Activated naive CD8-positive, alpha-beta T cell treated with anti-CD3 and anti-CD28 coated beads, Interleukin-2, amount 10 ng/mL, durations not matched to agents 7 days and 5 days (primary cell): ENCODE data around the gene ROBO2. TPM values are rescaled to one million over a fixed set of nuclear protein-coding genes. Genes with fewer than 3 reads are reported as not detected.
"Not testable (repeated sequence)": the region's sequence is repeated elsewhere in the genome, so short reads cannot be mapped to it uniquely, and the experiment has no call there.

Experiments used
- ATAC-seq: fragments of 150-1000 bp; cut with Tn5 transposase; one replicate; pipeline ENCODE4 v1.10.0; 2021; ENCODE audit warnings: low read depth, moderate library complexity
- POLR2A ChIA-PET: fragments of 350-600 bp; sonication (Branson Sonifier 250); formaldehyde crosslinking; loops from one replicate; lab custom pipeline; 2021; ENCODE audit warnings: antibody characterized with exemption; lab: Charles Lee
- DNase-seq: peaks from one replicate; pipeline ENCODE4 v3.0.0; 2021
- H3K27ac Mint-ChIP-seq: one replicate; pipeline ENCODE4 v1.8.0; 2022; ENCODE audit warnings: mild to moderate bottlenecking, mixed read lengths
- H3K27me3 Mint-ChIP-seq: one replicate; pipeline ENCODE4 v1.8.0; 2022; ENCODE audit warnings: mild to moderate bottlenecking, moderate library complexity, mixed read lengths
- H3K36me3 Mint-ChIP-seq: one replicate; pipeline ENCODE4 v1.8.0; 2021; ENCODE audit warnings: mild to moderate bottlenecking, mixed read lengths
- H3K4me1 Mint-ChIP-seq: one replicate; pipeline ENCODE4 v1.8.0; 2021; ENCODE audit warnings: mixed read lengths
- H3K4me3 Mint-ChIP-seq: one replicate; pipeline ENCODE4 v1.8.0; 2022; ENCODE audit warnings: mild to moderate bottlenecking, moderate library complexity, mixed read lengths
- H3K9me3 Mint-ChIP-seq: one replicate; pipeline ENCODE4 v1.8.0; 2021; ENCODE audit warnings: mixed read lengths
- total RNA-seq, 2 experiments: library from RNA; stranded (reverse); gene quantifications; one replicate each; pipeline ENCODE4 v1.2.3, GENCODE V29; 2021

Gene ROBO2
- total RNA-seq, 2 experiments from 2014 or later: not detected

GRCh38 chr3:77376511-77376910 is 336.6 kb downstream of the ROBO2 start:
- peaks cover 10% of the 10 kb centered on the region for H3K9me3 Mint-ChIP-seq
- H3K4me1 Mint-ChIP-seq: no peaks in the 10 kb centered on the region
- no peak overlapping the region for H3K27ac Mint-ChIP-seq
- H3K36me3 Mint-ChIP-seq: no peaks in the 10 kb centered on the region
- DNase-seq: no peak
- H3K27me3 Mint-ChIP-seq: no peaks in the 10 kb centered on the region
- POLR2A ChIA-PET: no interaction called here
- H3K4me3 Mint-ChIP-seq: no peak overlapping the region
- ATAC-seq: no peak

GRCh38 chr3:77377717-77378116 is 337.8 kb downstream of the ROBO2 start:
- POLR2A ChIA-PET: no interaction called here
- Mint-ChIP-seq H3K27me3 (no peaks in the 10 kb centered on the region), H3K9me3 (peaks cover 10% of the 10 kb centered on the region), H3K4me3 (no peak overlapping the region), H3K36me3 (no peaks in the 10 kb centered on the region), H3K27ac (no peak overlapping the region), H3K4me1 (no peaks in the 10 kb centered on the region)
- no peak for ATAC-seq
- DNase-seq: no peak

- no peaks in the 10 kb centered on the region for H3K27me3 Mint-ChIP-seq
Measured at GRCh38 chr3:77380136-77380535, 340.2 kb downstream of the ROBO2 start.

GRCh38 chr3:77381431-77381830 is 341.5 kb downstream of the ROBO2 start:
- no peak overlapping the region for H3K27ac Mint-ChIP-seq
- no peaks in the 10 kb centered on the region for H3K27me3 Mint-ChIP-seq
- no peaks in the 10 kb centered on the region for H3K36me3 Mint-ChIP-seq
- DNase-seq: no peak
- no peak overlapping the region for H3K4me3 Mint-ChIP-seq
- peaks cover 7% of the 10 kb centered on the region for H3K9me3 Mint-ChIP-seq
- POLR2A ChIA-PET: no interaction called here
- no peak for ATAC-seq
- no peaks in the 10 kb centered on the region for H3K4me1 Mint-ChIP-seq

More at GRCh38 chr3:77380136-77380535, 340.2 kb downstream of the ROBO2 start:
- H3K4me1 Mint-ChIP-seq: no peaks in the 10 kb centered on the region
- no peaks in the 10 kb centered on the region for H3K36me3 Mint-ChIP-seq
- no peak for DNase-seq
- H3K4me3 Mint-ChIP-seq: no peak overlapping the region
- H3K9me3 Mint-ChIP-seq: peaks cover 8% of the 10 kb centered on the region
- no peak for ATAC-seq
- POLR2A ChIA-PET: no interaction called here
- no peak overlapping the region for H3K27ac Mint-ChIP-seq

- POLR2A ChIA-PET: no interaction called here
- H3K4me3 Mint-ChIP-seq: no peak overlapping the region
Measured at GRCh38 chr3:77392181-77392580, 352.3 kb downstream of the ROBO2 start.

GRCh38 chr3:77394046-77394445 is 354.1 kb downstream of the ROBO2 start:
- no peak for DNase-seq
- Mint-ChIP-seq H3K4me3 (no peak overlapping the region), H3K4me1 (no peaks in the 10 kb centered on the region)

More at GRCh38 chr3:77392181-77392580, 352.3 kb downstream of the ROBO2 start:
- no peaks in the 10 kb centered on the region for H3K27me3 Mint-ChIP-seq
- H3K27ac Mint-ChIP-seq: no peak overlapping the region
- no peak for ATAC-seq
- H3K4me1 Mint-ChIP-seq: no peaks in the 10 kb centered on the region
- H3K9me3 Mint-ChIP-seq: no peaks in the 10 kb centered on the region
- no peaks in the 10 kb centered on the region for H3K36me3 Mint-ChIP-seq
- no peak for DNase-seq

GRCh38 chr3:77404871-77405270 is 365.0 kb downstream of the ROBO2 start:
- DNase-seq (no peak), ATAC-seq (no peak)
- H3K27me3 Mint-ChIP-seq: no peaks in the 10 kb centered on the region
- no peaks in the 10 kb centered on the region for H3K36me3 Mint-ChIP-seq
- H3K4me3 Mint-ChIP-seq: no peak overlapping the region
- H3K27ac Mint-ChIP-seq: no peak overlapping the region
- no peaks in the 10 kb centered on the region for H3K9me3 Mint-ChIP-seq
- H3K4me1 Mint-ChIP-seq: no peaks in the 10 kb centered on the region
- POLR2A ChIA-PET: no interaction called here

More at GRCh38 chr3:77394046-77394445, 354.1 kb downstream of the ROBO2 start:
- Mint-ChIP-seq H3K27ac (no peak overlapping the region), H3K36me3 (no peaks in the 10 kb centered on the region), H3K27me3 (no peaks in the 10 kb centered on the region), H3K9me3 (no peaks in the 10 kb centered on the region)
- no peak for ATAC-seq
- POLR2A ChIA-PET: no interaction called here

GRCh38 chr3:77407441-77407840 is 367.5 kb downstream of the ROBO2 start:
- DNase-seq: no peak
- ATAC-seq: no peak
- Mint-ChIP-seq H3K27ac (no peak overlapping the region), H3K9me3 (no peaks in the 10 kb centered on the region), H3K4me3 (no peak overlapping the region), H3K36me3 (no peaks in the 10 kb centered on the region), H3K4me1 (no peaks in the 10 kb centered on the region), H3K27me3 (no peaks in the 10 kb centered on the region)
- POLR2A ChIA-PET: no interaction called here

GRCh38 chr3:77410334-77410733 is 370.4 kb downstream of the ROBO2 start:
- H3K9me3 Mint-ChIP-seq, ATAC-seq, H3K27me3 Mint-ChIP-seq, H3K36me3 Mint-ChIP-seq, H3K4me3 Mint-ChIP-seq, H3K4me1 Mint-ChIP-seq, H3K27ac Mint-ChIP-seq, DNase-seq, POLR2A ChIA-PET: not testable (repeated sequence)

GRCh38 chr3:77411334-77411733 is 371.4 kb downstream of the ROBO2 start:
- H3K27me3 Mint-ChIP-seq: no peaks in the 10 kb centered on the region
- no peak overlapping the region for H3K27ac Mint-ChIP-seq
- ATAC-seq (no peak), DNase-seq (no peak)
- POLR2A ChIA-PET: no interaction called here
- no peak overlapping the region for H3K4me3 Mint-ChIP-seq
- peaks cover 4% of the 10 kb centered on the region for H3K9me3 Mint-ChIP-seq
- no peaks in the 10 kb centered on the region for H3K4me1 Mint-ChIP-seq
- H3K36me3 Mint-ChIP-seq: no peaks in the 10 kb centered on the region

- no peak for DNase-seq
- no peak overlapping the region for H3K27ac Mint-ChIP-seq
- no peak overlapping the region for H3K4me3 Mint-ChIP-seq
- H3K36me3 Mint-ChIP-seq: no peaks in the 10 kb centered on the region
- H3K27me3 Mint-ChIP-seq: no peaks in the 10 kb centered on the region
- no peak for ATAC-seq
- POLR2A ChIA-PET: no interaction called here
- peaks cover 4% of the 10 kb centered on the region for H3K9me3 Mint-ChIP-seq
- no peaks in the 10 kb centered on the region for H3K4me1 Mint-ChIP-seq
Measured at GRCh38 chr3:77412021-77412438, 372.1 kb downstream of the ROBO2 start.

GRCh38 chr3:77412584-77412983 is 372.7 kb downstream of the ROBO2 start:
- peaks cover 4% of the 10 kb centered on the region for H3K9me3 Mint-ChIP-seq
- DNase-seq (no peak), ATAC-seq (no peak)
- no peak overlapping the region for H3K4me3 Mint-ChIP-seq
- no peaks in the 10 kb centered on the region for H3K27me3 Mint-ChIP-seq
- no peak overlapping the region for H3K27ac Mint-ChIP-seq
- H3K36me3 Mint-ChIP-seq: no peaks in the 10 kb centered on the region
- POLR2A ChIA-PET: no interaction called here
- H3K4me1 Mint-ChIP-seq: no peaks in the 10 kb centered on the region

GRCh38 chr3:77414881-77415280 is 375.0 kb downstream of the ROBO2 start:
- no peak overlapping the region for H3K4me3 Mint-ChIP-seq
- no peak overlapping the region for H3K27ac Mint-ChIP-seq
- ATAC-seq: no peak
- POLR2A ChIA-PET: no interaction called here
- H3K36me3 Mint-ChIP-seq: no peaks in the 10 kb centered on the region
- H3K27me3 Mint-ChIP-seq: no peaks in the 10 kb centered on the region
- peaks cover 4% of the 10 kb centered on the region for H3K9me3 Mint-ChIP-seq
- DNase-seq: no peak
- H3K4me1 Mint-ChIP-seq: no peaks in the 10 kb centered on the region

- no peak for ATAC-seq
- H3K4me3 Mint-ChIP-seq: no peak overlapping the region
- no peak overlapping the region for H3K27ac Mint-ChIP-seq
- H3K4me1 Mint-ChIP-seq: no peaks in the 10 kb centered on the region
- DNase-seq: no peak
- POLR2A ChIA-PET: no interaction called here
- H3K36me3 Mint-ChIP-seq: no peaks in the 10 kb centered on the region
- H3K9me3 Mint-ChIP-seq: no peaks in the 10 kb centered on the region
- H3K27me3 Mint-ChIP-seq: no peaks in the 10 kb centered on the region
Measured at GRCh38 chr3:77420336-77420735, 380.4 kb downstream of the ROBO2 start.

- ATAC-seq (no peak), DNase-seq (no peak)
- Mint-ChIP-seq H3K27ac (no peak overlapping the region), H3K9me3 (no peaks in the 10 kb centered on the region), H3K4me3 (no peak overlapping the region), H3K36me3 (no peaks in the 10 kb centered on the region), H3K27me3 (no peaks in the 10 kb centered on the region), H3K4me1 (no peaks in the 10 kb centered on the region)
- POLR2A ChIA-PET: no interaction called here
Measured at GRCh38 chr3:77421916-77422315, 382.0 kb downstream of the ROBO2 start.
